ENCODE results near the gene SMCR8.
"Not testable (repeated sequence)": the region's sequence is repeated elsewhere in the genome, so short reads cannot be mapped to it uniquely, and the experiment has no call there.

The SMCR8 gene

GRCh38 chr17:18318771-18319450 lies 3.8 kb downstream of the SMCR8 start:
- no peak for DNase-seq (ENCODE audit: low read depth)

DNA sequence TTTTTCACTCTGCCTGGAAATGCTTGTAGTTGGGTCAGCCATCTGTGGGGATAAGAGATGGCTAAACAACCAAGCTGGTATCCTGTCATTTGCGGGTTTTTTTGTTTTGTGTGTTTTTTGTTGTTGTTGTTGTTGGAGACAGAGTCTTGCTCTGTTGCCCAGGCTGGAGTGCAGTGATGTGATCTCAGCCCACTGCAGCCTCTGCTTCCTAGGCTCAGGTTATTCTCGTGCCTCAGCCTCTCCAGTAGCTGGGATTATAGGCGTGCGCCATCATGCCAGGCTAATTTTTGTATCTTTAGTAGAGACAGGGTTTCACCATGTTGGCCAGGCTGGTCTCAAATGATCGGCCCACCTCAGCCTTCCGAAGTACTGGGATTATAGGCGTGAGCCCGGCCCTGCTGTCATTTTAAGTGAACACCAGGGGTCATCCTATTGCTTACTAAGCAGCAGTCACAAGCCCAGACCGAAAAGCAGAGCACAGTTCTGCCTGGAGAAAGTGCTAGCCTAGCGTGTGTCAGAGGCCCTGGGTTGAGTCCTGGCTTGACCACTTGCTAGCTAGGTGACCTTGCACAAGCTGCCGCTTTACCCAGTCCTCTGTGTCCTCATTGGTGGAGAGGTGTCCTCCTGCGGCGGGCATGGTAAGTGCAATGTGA lies 4.6 kb downstream of the SMCR8 start:
- DNase-seq (ENCODE audit: low read depth), result peak; percentile 77

- no peak for DNase-seq (ENCODE audit: low read depth)
Observed at GRCh38 chr17:18320301-18320700, 5.2 kb downstream of the SMCR8 start.

- DNase-seq (ENCODE audit: low read depth), result no peak
Observed at GRCh38 chr17:18321309-18321708, 6.2 kb downstream of the SMCR8 start.

- no peak for DNase-seq (ENCODE audit: low read depth)
Observed at GRCh38 chr17:18322522-18322921, 7.4 kb downstream of the SMCR8 start.

DNA sequence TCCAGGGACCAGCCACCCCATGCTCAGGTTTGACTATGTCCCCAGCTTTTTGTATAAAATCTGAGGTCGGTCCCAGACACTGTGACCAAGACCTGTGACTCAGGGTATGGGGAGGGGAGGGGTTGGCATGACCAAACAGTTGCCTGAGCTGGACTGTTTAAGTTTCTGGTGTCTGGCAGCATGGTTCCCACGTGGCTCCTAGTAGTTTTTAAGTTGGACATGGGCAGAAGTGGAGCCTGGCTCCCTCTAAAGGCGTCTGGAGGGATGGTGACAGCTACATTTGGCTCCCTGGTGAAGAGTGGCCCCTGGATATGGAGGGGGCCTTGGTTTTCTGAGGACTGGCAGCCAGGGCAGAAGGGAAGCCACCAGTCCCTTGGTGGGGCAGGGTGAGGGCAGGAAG lies 7.9 kb downstream of the SMCR8 start:
- no peak for DNase-seq (ENCODE audit: low read depth)

DNA sequence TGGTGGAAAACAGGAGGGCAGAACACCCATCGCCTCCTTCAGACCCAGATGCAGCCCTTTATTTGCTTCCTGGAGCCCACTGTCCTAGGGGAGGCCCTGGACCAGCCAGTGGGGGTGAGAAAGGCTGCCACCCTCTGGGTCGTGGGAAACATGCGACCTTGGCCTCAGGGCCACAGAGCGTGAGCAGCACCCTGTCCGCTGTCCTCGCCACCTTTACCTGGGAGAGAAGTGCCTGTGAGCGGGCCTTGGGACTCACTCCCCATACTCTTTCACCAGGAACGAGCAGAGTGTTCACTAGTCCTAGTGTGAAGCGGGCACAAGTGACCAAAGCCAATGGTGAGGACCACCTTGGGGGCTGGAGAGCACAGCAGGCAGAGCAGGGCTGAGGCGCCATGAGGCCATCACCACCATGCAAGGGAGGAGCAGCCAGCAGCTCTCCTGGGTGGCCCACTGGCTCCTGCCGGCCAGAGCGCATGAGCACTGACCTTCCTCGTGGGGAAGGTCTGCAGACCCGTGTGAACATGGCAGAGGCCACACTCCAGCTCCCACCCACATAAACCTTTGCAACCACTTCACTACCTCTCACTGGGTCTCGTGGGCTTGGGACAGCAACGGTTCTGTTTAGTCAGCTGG lies 8.5 kb downstream of the SMCR8 start:
- DNase-seq (ENCODE audit: low read depth), result no peak

DNA sequence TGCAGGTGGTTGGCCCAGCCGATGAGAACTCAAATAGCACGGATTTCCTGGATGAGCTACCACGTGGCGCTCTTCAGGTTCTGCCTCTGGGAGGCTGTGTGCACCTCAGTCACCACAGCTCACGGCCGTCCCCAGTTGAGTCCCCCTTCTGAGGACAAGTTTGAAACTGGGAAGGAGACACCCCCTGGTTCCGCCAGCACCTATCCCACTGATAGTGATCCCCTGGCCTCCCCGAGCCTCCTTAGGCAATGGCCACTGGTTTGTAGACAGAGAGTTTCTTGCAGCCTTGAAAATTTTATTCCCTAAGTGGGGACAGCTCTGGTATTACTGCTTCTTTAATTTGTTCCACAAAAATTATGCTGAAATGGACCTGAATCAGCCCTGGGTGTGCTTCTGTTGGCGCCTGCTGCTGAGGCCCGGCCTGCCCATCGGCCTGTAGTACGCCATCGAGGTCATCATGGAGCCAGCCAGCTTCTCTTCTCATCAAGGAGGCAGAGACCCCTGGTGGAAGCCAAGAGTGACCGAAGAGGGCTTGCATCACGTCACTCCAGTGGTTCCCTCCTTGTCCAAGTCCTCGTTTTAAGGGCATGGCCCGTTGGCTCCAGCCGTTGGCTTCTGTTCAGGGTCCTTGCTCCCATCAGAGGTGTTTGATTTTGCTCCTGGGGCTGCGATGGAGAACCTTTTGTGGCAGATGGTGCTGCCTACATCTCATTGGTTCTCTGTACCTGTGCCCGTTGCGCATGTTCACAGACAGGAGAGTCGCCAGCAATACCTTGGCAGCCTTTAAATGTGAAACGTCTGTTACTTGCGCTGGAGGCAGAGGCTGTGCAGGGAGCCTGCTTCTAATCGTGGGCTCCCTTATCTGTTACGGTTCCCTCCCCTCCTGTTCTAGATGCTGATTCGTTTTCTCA lies 9.3 kb downstream of the SMCR8 start:
- no peak for DNase-seq (ENCODE audit: low read depth)

DNA sequence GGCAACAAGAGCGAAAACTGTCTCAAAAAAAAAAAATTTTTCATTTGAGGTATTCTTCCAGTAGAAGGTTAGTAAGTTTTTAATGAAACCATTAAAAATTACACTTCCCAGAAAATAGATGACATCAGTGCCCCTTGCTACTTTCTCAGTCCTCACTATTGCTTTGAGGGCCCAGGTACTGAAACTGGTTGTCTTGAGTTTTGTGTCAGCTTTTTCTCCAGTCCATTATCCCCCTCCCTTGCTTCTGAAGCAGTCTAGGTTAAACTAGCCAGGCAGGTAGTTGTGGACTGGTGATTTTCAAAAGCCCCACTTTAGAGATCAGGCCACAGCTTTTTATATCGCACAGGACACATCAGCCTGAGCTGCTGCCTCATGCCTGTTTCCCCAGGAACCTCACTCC lies 10.9 kb downstream of the SMCR8 start:
- no peak for DNase-seq (ENCODE audit: low read depth)

DNA sequence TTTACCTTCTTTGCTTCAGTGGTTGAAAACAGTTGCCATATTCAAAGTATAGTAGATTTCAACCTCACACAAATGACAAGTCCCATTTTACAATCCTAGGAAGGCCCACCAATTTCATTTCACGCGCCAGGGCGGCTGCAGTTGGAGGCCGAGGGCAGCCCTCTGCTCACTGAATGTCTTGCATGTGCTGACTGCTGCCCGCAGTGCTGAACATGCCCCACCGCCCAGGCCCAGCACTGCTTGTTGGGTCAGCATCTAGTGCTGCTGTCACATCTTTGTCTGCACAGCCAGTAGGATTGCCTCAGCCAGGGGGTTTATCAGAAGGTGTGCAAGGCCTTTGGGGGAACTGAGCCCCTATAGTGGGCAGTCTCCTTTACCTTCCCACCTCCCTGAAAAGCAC lies 11.5 kb downstream of the SMCR8 start:
- no peak for DNase-seq (ENCODE audit: low read depth)

GRCh38 chr17:18327093-18327492 lies 12.0 kb downstream of the SMCR8 start:
- DNase-seq (ENCODE audit: low read depth), result no peak

GRCh38 chr17:18327556-18327955 lies 12.5 kb downstream of the SMCR8 start:
- no peak for DNase-seq (ENCODE audit: low read depth)

DNA sequence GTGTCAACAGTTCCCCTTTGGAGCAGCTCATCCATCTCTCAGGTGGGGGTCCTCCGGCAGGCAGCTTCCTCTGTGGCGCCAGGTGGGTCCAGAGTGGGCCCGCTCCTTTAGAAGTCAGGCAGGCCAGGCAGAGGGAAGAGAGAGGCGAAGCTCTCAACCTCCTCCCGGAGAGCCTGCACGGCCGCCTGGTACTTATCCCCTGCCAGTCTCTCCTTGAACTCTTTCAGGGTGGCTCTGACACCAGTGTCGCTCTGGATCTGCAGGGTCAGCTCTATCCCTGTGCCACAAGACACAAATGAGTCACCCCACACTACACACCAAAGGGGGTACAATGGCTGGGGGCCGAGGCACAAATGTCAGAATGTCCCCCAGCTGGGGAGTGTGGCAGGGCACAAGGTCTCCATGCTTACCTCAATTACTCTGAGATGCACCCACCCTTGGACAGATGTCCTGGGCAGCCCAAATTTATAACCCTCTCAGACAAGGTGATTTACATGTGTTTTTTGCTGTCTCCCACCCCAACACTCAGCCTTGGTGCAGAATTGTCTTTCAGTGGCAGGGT lies 13.6 kb downstream of the SMCR8 start:
- no peak for DNase-seq (ENCODE audit: low read depth)

DNA sequence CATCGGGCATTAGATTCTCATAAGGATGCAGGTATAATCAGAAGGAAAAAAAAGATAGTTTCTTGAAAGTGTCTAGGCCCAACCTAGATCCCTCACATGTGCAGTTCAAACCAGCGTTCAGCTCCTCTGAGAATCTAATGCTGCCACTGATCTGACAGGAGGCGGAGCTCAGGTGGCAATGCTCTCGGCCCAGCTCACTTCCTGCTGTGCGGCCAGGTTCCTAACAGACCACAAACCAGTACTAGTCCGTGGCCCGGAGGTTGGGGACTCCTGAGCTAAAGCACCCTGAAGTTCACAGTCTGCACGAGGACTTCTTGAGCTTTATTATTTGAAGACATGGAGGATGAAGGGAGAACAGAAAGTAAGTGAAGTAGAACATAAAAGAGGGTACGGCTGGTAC lies 16.8 kb downstream of the SMCR8 start:
- no peak for DNase-seq (ENCODE audit: low read depth)

- DNase-seq (ENCODE audit: low read depth), result no peak
Observed at GRCh38 chr17:18332909-18333489, 17.9 kb downstream of the SMCR8 start.

DNA sequence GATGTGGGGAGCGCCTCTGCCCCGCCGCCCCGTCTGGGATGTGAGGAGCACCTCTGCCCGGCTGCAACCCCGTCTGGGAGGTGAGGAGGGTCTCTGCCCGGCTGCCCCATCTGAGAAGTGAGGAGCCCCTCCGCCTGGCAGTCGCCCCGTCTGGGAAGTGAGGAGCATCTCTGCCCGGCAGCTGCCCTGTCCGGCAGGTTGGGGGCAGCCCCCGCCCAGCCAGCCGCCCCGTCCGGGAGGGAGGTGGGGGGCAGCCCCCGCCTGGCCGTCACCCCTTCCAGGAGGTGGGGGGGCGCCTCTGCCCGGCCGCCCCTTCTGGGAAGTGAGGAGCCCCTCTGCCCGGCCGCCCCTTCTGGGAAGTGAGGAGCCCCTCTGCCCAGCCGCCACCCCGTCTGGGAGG lies 23.1 kb downstream of the SMCR8 start:
- DNase-seq (ENCODE audit: low read depth), result not testable (repeated sequence)

- DNase-seq (ENCODE audit: low read depth), result no peak
Observed at GRCh38 chr17:18339933-18340332, 24.8 kb downstream of the SMCR8 start.

- no peak for DNase-seq (ENCODE audit: low read depth)
Observed at GRCh38 chr17:18344021-18344420, 28.9 kb downstream of the SMCR8 start.

GRCh38 chr17:18353541-18353940 lies 38.4 kb downstream of the SMCR8 start:
- DNase-seq (ENCODE audit: low read depth), result no peak

DNA sequence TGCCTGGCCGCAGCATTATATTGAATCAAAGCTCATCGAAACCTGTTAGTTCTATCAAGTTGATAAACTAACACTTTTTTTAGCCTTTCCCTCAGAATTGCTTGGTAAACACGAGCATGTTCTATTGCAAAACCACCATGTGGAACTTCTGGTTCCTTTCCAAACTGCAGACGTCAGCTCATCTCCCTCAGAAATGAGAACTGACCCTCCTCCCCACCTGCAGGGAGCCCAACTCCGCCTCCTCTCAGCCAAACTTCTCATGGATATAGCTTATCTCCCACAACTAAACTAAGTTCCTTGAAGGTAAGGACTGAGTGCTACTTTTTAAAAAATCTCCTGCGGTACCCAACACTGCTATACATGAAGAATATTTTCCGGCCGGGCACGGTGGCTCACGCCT lies 41.5 kb downstream of the SMCR8 start:
- DNase-seq (ENCODE audit: low read depth), result peak; percentile 86

DNA sequence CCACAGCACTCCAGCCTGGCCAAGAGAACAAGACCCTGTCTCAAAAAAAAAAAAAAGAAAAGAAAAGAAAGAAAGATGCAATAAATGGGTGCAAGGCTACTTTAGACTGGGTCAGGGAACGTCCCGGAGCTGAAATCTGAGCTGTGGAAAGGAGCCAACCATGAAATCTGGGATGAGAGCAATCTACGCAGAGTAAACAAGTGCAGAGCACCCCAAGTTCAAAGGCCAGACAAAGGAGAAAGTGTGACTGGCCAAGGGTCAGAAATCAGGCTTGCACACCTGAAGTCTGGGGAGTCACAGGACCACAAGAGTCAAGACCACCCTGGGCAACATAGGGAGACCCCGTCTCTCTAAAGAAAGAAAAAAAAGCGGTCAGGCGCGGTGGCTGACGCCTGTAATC lies 45.4 kb downstream of the SMCR8 start:
- no peak for DNase-seq (ENCODE audit: low read depth)
